ENCODE measurements around the gene ANGPTL7. TPM values are rescaled to one million over a fixed set of nuclear protein-coding genes. Genes with fewer than 3 reads are reported as not detected.

The ANGPTL7 gene
- total RNA-seq, 1 donor from 2014 or later: not detected

- no peak for TF ChIP-seq CTCF (IDR thresholded peaks at IDR 0.05; ENCODE audit: insufficient read depth, low read length, severe bottlenecking)
- no peak for FAIRE-seq
- H3K4me3 ChIP-seq (ENCODE audit: low read depth, low read length): no peak overlapping the region
- no peaks in the 10 kb centered on the region for H3K27me3 ChIP-seq (ENCODE audit: control insufficient read depth, insufficient read depth, low read length)
- H3K36me3 ChIP-seq (ENCODE audit: control insufficient read depth, insufficient read depth, low read length): peaks cover 3% of the 10 kb centered on the region
- no peak for DNase-seq (ENCODE audit: low read depth)
These were observed 8.8 kb upstream of the ANGPTL7 start for GRCh38 chr1:11180342-11180744.

GRCh38 chr1:11182884-11183283, 6.3 kb upstream of the ANGPTL7 start:
- DNase-seq (ENCODE audit: low read depth): no peak
- H3K36me3 ChIP-seq (ENCODE audit: control insufficient read depth, insufficient read depth, low read length): peaks cover 2% of the 10 kb centered on the region
- H3K4me3 ChIP-seq (ENCODE audit: low read depth, low read length): no peak overlapping the region
- no peak for TF ChIP-seq CTCF (IDR thresholded peaks at IDR 0.05; ENCODE audit: insufficient read depth, low read length, severe bottlenecking)
- H3K27me3 ChIP-seq (ENCODE audit: control insufficient read depth, insufficient read depth, low read length): no peaks in the 10 kb centered on the region
- no peak for FAIRE-seq

GRCh38 chr1:11184973-11185372, 4.2 kb upstream of the ANGPTL7 start:
- Histone ChIP-seq H3K36me3 (ENCODE audit: control insufficient read depth, insufficient read depth, low read length) (peaks cover 5% of the 10 kb centered on the region), H3K4me3 (ENCODE audit: low read depth, low read length) (no peak overlapping the region), H3K27me3 (ENCODE audit: control insufficient read depth, insufficient read depth, low read length) (no peaks in the 10 kb centered on the region)
- FAIRE-seq: no peak
- no peak for TF ChIP-seq CTCF (IDR thresholded peaks at IDR 0.05; ENCODE audit: insufficient read depth, low read length, severe bottlenecking)
- DNase-seq (ENCODE audit: low read depth): no peak

- no peak for FAIRE-seq
- Histone ChIP-seq H3K36me3 (ENCODE audit: control insufficient read depth, insufficient read depth, low read length) (peaks cover 10% of the 10 kb centered on the region), H3K4me3 (ENCODE audit: low read depth, low read length) (no peak overlapping the region), H3K27me3 (ENCODE audit: control insufficient read depth, insufficient read depth, low read length) (no peaks in the 10 kb centered on the region)
- no peak for TF ChIP-seq CTCF (IDR thresholded peaks at IDR 0.05; ENCODE audit: insufficient read depth, low read length, severe bottlenecking)
- no peak for DNase-seq (ENCODE audit: low read depth)
These were observed 2.2 kb upstream of the ANGPTL7 start for GRCh38 chr1:11187000-11187399.

- Histone ChIP-seq H3K36me3 (ENCODE audit: control insufficient read depth, insufficient read depth, low read length) (peaks cover 10% of the 10 kb centered on the region), H3K4me3 (ENCODE audit: low read depth, low read length) (no peak overlapping the region), H3K27me3 (ENCODE audit: control insufficient read depth, insufficient read depth, low read length) (no peaks in the 10 kb centered on the region)
- FAIRE-seq (no peak), DNase-seq (ENCODE audit: low read depth) (no peak)
- TF ChIP-seq CTCF (IDR thresholded peaks at IDR 0.05; ENCODE audit: insufficient read depth, low read length, severe bottlenecking): no peak
These were observed 1.7 kb upstream of the ANGPTL7 start for GRCh38 chr1:11187494-11187893.

- no peak for TF ChIP-seq CTCF (IDR thresholded peaks at IDR 0.05; ENCODE audit: insufficient read depth, low read length, severe bottlenecking)
- H3K4me3 ChIP-seq (ENCODE audit: low read depth, low read length): no peak overlapping the region
- DNase-seq (ENCODE audit: low read depth) (no peak), FAIRE-seq (no peak)
- H3K36me3 ChIP-seq (ENCODE audit: control insufficient read depth, insufficient read depth, low read length): peaks cover 10% of the 10 kb centered on the region
- no peaks in the 10 kb centered on the region for H3K27me3 ChIP-seq (ENCODE audit: control insufficient read depth, insufficient read depth, low read length)
These were observed 1.2 kb upstream of the ANGPTL7 start for GRCh38 chr1:11187931-11188330.

All from bronchial epithelial cell (primary cell).